SU-DHL-6 (cell line): ENCODE measurements around the gene TBC1D1.

Source experiments
- EZH2phosphoT487 ChIP-seq: fragments of 200-600 bp; sonication (generic), shearing (Covaris generic); conservative IDR thresholded peaks from 2 replicates; pipeline ENCODE4 v1.6.1; 2018; ENCODE audit warnings: mild to moderate bottlenecking, antibody characterized with exemption, low read length, moderate library complexity, mixed read lengths
- TF ChIP-seq, protein P1 (sequence below): fragments of 200-600 bp; sonication (generic); IDR thresholded peaks from one replicate; pipeline ENCODE4 v1.5.1; 2017; ENCODE audit warnings: antibody characterized with exemption, mild to moderate bottlenecking, low read length, moderate library complexity; ENCODE audit not compliant: insufficient read depth, poor library complexity, severe bottlenecking

DNA sequence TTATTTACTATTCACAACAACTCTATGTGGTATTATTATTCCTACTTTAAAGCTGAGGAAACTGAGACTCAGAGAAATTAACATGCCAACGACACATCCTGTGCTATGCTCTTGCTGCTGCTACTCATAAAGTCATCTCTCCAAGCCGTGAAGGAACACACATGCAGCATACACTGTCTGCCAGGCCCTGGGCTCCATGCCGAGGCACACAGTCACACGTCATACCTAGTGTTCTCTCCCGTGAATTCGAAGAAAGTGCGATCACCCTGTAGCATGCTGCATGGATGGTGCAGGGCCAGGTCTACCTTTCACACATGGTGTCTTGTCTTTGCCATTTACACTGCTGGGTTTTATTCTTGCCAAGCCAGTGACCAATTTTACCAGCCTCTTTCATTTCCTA, 34.1 kb downstream of the TBC1D1 start:
- TF ChIP-seq, protein P1, sequence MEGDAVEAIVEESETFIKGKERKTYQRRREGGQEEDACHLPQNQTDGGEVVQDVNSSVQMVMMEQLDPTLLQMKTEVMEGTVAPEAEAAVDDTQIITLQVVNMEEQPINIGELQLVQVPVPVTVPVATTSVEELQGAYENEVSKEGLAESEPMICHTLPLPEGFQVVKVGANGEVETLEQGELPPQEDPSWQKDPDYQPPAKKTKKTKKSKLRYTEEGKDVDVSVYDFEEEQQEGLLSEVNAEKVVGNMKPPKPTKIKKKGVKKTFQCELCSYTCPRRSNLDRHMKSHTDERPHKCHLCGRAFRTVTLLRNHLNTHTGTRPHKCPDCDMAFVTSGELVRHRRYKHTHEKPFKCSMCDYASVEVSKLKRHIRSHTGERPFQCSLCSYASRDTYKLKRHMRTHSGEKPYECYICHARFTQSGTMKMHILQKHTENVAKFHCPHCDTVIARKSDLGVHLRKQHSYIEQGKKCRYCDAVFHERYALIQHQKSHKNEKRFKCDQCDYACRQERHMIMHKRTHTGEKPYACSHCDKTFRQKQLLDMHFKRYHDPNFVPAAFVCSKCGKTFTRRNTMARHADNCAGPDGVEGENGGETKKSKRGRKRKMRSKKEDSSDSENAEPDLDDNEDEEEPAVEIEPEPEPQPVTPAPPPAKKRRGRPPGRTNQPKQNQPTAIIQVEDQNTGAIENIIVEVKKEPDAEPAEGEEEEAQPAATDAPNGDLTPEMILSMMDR = no peak
- no peak for TF ChIP-seq EZH2phosphoT487
